Tibial nerve (tissue), 3 donors: ENCODE data around the gene GAL3ST1.

Experiments
- POLR2A ChIP-seq, 2 donors: fragments of 450-650 bp; IDR thresholded peaks; one replicate each; pipeline ENCODE4 v1.6.1; 2017; ENCODE audit warnings: antibody characterized with exemption in 2 of 2, mild to moderate bottlenecking in 2 of 2, moderate library complexity in 2 of 2
- TF ChIP-seq, protein P1 (sequence below), 5 experiments: fragments of 200-600 bp in 3 of 5; fragments of 450-650 bp in 2 of 5; sonication (generic) in 3 of 5; IDR thresholded peaks; one replicate each; pipeline ENCODE4 v1.5.1; 2016 to 2019; ENCODE audit warnings: antibody characterized with exemption in 5 of 5, mild to moderate bottlenecking in 3 of 5, moderate library complexity in 2 of 5

DNA sequence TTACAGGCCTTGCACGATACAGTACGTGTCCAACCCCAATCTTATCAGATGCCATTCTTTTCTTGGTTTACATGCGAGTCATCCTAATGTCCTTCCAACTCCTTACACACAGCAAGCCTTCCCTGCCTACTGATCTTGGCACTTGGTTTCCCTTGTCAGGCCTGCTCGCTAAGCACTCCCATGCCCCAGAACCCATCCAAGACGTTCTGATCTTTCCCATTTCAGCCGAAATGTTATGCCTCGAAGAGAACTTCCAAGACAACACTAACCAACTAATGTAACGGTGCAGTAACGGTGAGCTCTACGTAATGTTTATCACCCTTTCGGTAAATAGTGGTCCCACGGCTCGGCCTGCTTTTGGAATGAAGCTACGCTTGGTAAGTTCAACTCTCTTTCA is 16.7 kb upstream of the GAL3ST1 start:
- TF ChIP-seq, protein P1, sequence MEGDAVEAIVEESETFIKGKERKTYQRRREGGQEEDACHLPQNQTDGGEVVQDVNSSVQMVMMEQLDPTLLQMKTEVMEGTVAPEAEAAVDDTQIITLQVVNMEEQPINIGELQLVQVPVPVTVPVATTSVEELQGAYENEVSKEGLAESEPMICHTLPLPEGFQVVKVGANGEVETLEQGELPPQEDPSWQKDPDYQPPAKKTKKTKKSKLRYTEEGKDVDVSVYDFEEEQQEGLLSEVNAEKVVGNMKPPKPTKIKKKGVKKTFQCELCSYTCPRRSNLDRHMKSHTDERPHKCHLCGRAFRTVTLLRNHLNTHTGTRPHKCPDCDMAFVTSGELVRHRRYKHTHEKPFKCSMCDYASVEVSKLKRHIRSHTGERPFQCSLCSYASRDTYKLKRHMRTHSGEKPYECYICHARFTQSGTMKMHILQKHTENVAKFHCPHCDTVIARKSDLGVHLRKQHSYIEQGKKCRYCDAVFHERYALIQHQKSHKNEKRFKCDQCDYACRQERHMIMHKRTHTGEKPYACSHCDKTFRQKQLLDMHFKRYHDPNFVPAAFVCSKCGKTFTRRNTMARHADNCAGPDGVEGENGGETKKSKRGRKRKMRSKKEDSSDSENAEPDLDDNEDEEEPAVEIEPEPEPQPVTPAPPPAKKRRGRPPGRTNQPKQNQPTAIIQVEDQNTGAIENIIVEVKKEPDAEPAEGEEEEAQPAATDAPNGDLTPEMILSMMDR (IDR thresholded peaks at IDR 0.05) = no peak
- no peak for TF ChIP-seq POLR2A (IDR thresholded peaks at IDR 0.05)
